Measurements from ENCODE around the gene PRAMEF33.
"Not testable (repeated sequence)": the region's sequence is repeated elsewhere in the genome, so short reads cannot be mapped to it uniquely, and the experiment has no call there.

PRAMEF33 gene

GRCh38 chr1:13303239-13303638 is at the start of gene PRAMEF33:
Gene PRAMEF33, plus strand, starts transcription at chr1:13303539. Its CDS starts 2,416 bp downstream, at chr1:13305955.
- H3K4me3 Mint-ChIP-seq; H3K27me3 Mint-ChIP-seq; intact Hi-C loops (cut with micrococcal nuclease); H3K4me1 Mint-ChIP-seq (ENCODE audit: low read depth); H3K27ac Mint-ChIP-seq; H3K36me3 Mint-ChIP-seq (ENCODE audit: low read depth); H3K9me3 Mint-ChIP-seq: not testable (repeated sequence)

- H3K27me3 Mint-ChIP-seq; intact Hi-C loops (cut with micrococcal nuclease); H3K4me3 Mint-ChIP-seq; H3K36me3 Mint-ChIP-seq (ENCODE audit: low read depth); H3K4me1 Mint-ChIP-seq (ENCODE audit: low read depth); H3K9me3 Mint-ChIP-seq; H3K27ac Mint-ChIP-seq: not testable (repeated sequence)
These were observed 49.4 kb upstream of the PRAMEF33 start, which contains the start of gene PRAMEF5 for GRCh38 chr1:13253898-13254297. Gene PRAMEF5, plus strand, starts transcription at chr1:13254198. Its CDS starts 5,071 bp downstream, at chr1:13259269.

GRCh38 chr1:13265124-13265523 is 38.2 kb upstream of the PRAMEF33 start:
- H3K27ac Mint-ChIP-seq; H3K36me3 Mint-ChIP-seq (ENCODE audit: low read depth); H3K27me3 Mint-ChIP-seq; intact Hi-C loops (cut with micrococcal nuclease); H3K4me3 Mint-ChIP-seq; H3K4me1 Mint-ChIP-seq (ENCODE audit: low read depth); H3K9me3 Mint-ChIP-seq: not testable (repeated sequence)

GRCh38 chr1:13277016-13277415 is 26.3 kb upstream of the PRAMEF33 start:
- intact Hi-C loops (cut with micrococcal nuclease); H3K27me3 Mint-ChIP-seq; H3K9me3 Mint-ChIP-seq; H3K4me1 Mint-ChIP-seq (ENCODE audit: low read depth); H3K4me3 Mint-ChIP-seq; H3K27ac Mint-ChIP-seq; H3K36me3 Mint-ChIP-seq (ENCODE audit: low read depth): not testable (repeated sequence)

GRCh38 chr1:13279617-13280016 is 23.7 kb upstream of the PRAMEF33 start:
- H3K27me3 Mint-ChIP-seq; H3K36me3 Mint-ChIP-seq (ENCODE audit: low read depth); H3K9me3 Mint-ChIP-seq; H3K27ac Mint-ChIP-seq; H3K4me1 Mint-ChIP-seq (ENCODE audit: low read depth); intact Hi-C loops (cut with micrococcal nuclease); H3K4me3 Mint-ChIP-seq: not testable (repeated sequence)

- intact Hi-C loops (cut with micrococcal nuclease); H3K36me3 Mint-ChIP-seq (ENCODE audit: low read depth); H3K4me3 Mint-ChIP-seq; H3K27ac Mint-ChIP-seq; H3K4me1 Mint-ChIP-seq (ENCODE audit: low read depth); H3K9me3 Mint-ChIP-seq; H3K27me3 Mint-ChIP-seq: not testable (repeated sequence)
These were observed 18.3 kb upstream of the PRAMEF33 start, which contains the start of gene PRAMEF8 for GRCh38 chr1:13285037-13285436. Gene PRAMEF8, minus strand, starts transcription at chr1:13285137. Its CDS starts 1,046 bp downstream, at chr1:13284091.

GRCh38 chr1:13289030-13289429 is 14.3 kb upstream of the PRAMEF33 start:
- H3K4me3 Mint-ChIP-seq; H3K27me3 Mint-ChIP-seq; H3K4me1 Mint-ChIP-seq (ENCODE audit: low read depth); H3K36me3 Mint-ChIP-seq (ENCODE audit: low read depth); intact Hi-C loops (cut with micrococcal nuclease); H3K9me3 Mint-ChIP-seq; H3K27ac Mint-ChIP-seq: not testable (repeated sequence)

- intact Hi-C loops (cut with micrococcal nuclease); H3K4me1 Mint-ChIP-seq (ENCODE audit: low read depth); H3K27ac Mint-ChIP-seq; H3K9me3 Mint-ChIP-seq; H3K4me3 Mint-ChIP-seq; H3K27me3 Mint-ChIP-seq; H3K36me3 Mint-ChIP-seq (ENCODE audit: low read depth): not testable (repeated sequence)
These were observed 6.0 kb upstream of the PRAMEF33 start for GRCh38 chr1:13297216-13297931.

- H3K9me3 Mint-ChIP-seq; H3K36me3 Mint-ChIP-seq (ENCODE audit: low read depth); H3K4me1 Mint-ChIP-seq (ENCODE audit: low read depth); intact Hi-C loops (cut with micrococcal nuclease); H3K27ac Mint-ChIP-seq; H3K27me3 Mint-ChIP-seq; H3K4me3 Mint-ChIP-seq: not testable (repeated sequence)
These were observed 4.6 kb upstream of the PRAMEF33 start for GRCh38 chr1:13298699-13299098.

GRCh38 chr1:13302197-13302596 is 1.1 kb upstream of the PRAMEF33 start:
- H3K4me1 Mint-ChIP-seq (ENCODE audit: low read depth); intact Hi-C loops (cut with micrococcal nuclease); H3K27ac Mint-ChIP-seq; H3K4me3 Mint-ChIP-seq; H3K36me3 Mint-ChIP-seq (ENCODE audit: low read depth); H3K27me3 Mint-ChIP-seq; H3K9me3 Mint-ChIP-seq: not testable (repeated sequence)

GRCh38 chr1:13315281-13315680 is 11.9 kb downstream of the PRAMEF33 start, which contains the start of gene PRAMEF15:
Gene PRAMEF15, plus strand, starts transcription at chr1:13315581. Its CDS starts 2,827 bp downstream, at chr1:13318408.
- H3K36me3 Mint-ChIP-seq (ENCODE audit: low read depth); H3K27ac Mint-ChIP-seq; intact Hi-C loops (cut with micrococcal nuclease); H3K9me3 Mint-ChIP-seq; H3K4me1 Mint-ChIP-seq (ENCODE audit: low read depth); H3K4me3 Mint-ChIP-seq; H3K27me3 Mint-ChIP-seq: not testable (repeated sequence)

- H3K4me1 Mint-ChIP-seq (ENCODE audit: low read depth); H3K27ac Mint-ChIP-seq; H3K9me3 Mint-ChIP-seq: not testable (repeated sequence)
These were observed 39.2 kb downstream of the PRAMEF33 start for GRCh38 chr1:13342496-13342895.

GRCh38 chr1:13347034-13347433 is 43.7 kb downstream of the PRAMEF33 start, which contains the start of gene PRAMEF14:
Gene PRAMEF14, minus strand, starts transcription at chr1:13347134. Its CDS starts 1,820 bp downstream, at chr1:13345314.
- H3K9me3 Mint-ChIP-seq; H3K36me3 Mint-ChIP-seq (ENCODE audit: low read depth); H3K4me3 Mint-ChIP-seq; intact Hi-C loops (cut with micrococcal nuclease); H3K4me1 Mint-ChIP-seq (ENCODE audit: low read depth); H3K27ac Mint-ChIP-seq; H3K27me3 Mint-ChIP-seq: not testable (repeated sequence)

More at GRCh38 chr1:13342496-13342895, 39.2 kb downstream of the PRAMEF33 start:
- H3K27me3 Mint-ChIP-seq; intact Hi-C loops (cut with micrococcal nuclease); H3K36me3 Mint-ChIP-seq (ENCODE audit: low read depth): not testable (repeated sequence)
- H3K4me3 Mint-ChIP-seq, result peak overlapping the region; percentile 28

- intact Hi-C loops (cut with micrococcal nuclease); H3K4me3 Mint-ChIP-seq; H3K4me1 Mint-ChIP-seq (ENCODE audit: low read depth); H3K27me3 Mint-ChIP-seq; H3K27ac Mint-ChIP-seq; H3K36me3 Mint-ChIP-seq (ENCODE audit: low read depth); H3K9me3 Mint-ChIP-seq: not testable (repeated sequence)
These were observed 50.1 kb downstream of the PRAMEF33 start for GRCh38 chr1:13353476-13353875.

GRCh38 chr1:13354475-13354874 is 51.1 kb downstream of the PRAMEF33 start:
- not testable (repeated sequence) for H3K4me1 Mint-ChIP-seq (ENCODE audit: low read depth); H3K4me3 Mint-ChIP-seq; H3K36me3 Mint-ChIP-seq (ENCODE audit: low read depth)

More at GRCh38 chr1:13354475-13354874, 51.1 kb downstream of the PRAMEF33 start:
- H3K27me3 Mint-ChIP-seq; H3K9me3 Mint-ChIP-seq; intact Hi-C loops (cut with micrococcal nuclease); H3K27ac Mint-ChIP-seq: not testable (repeated sequence)
